GM19372 (cell line): ENCODE measurements around the gene THAP8.

Source experiments
- ATAC-seq: cut with Tn5 transposase; IDR thresholded peaks from one replicate; pipeline ENCODE4 v1.9.1; 2021; ENCODE audit warnings: mild to moderate bottlenecking, low read depth, moderate library complexity; ENCODE audit not compliant: unreplicated experiment

THAP8 gene

GRCh38 chr19:36032251-36033104 is 21.6 kb downstream of the THAP8 start, which contains the start of gene CLIP3:
CLIP3 (minus strand) TSS chr19:36032873; CDS start chr19:36032357, 516 bp downstream.
- ATAC-seq: no peak

- no peak for ATAC-seq
Measured at GRCh38 chr19:36031308-36031707, 22.8 kb downstream of the THAP8 start.

- ATAC-seq: no peak
Measured at GRCh38 chr19:36030264-36031148, 23.6 kb downstream of the THAP8 start.

DNA sequence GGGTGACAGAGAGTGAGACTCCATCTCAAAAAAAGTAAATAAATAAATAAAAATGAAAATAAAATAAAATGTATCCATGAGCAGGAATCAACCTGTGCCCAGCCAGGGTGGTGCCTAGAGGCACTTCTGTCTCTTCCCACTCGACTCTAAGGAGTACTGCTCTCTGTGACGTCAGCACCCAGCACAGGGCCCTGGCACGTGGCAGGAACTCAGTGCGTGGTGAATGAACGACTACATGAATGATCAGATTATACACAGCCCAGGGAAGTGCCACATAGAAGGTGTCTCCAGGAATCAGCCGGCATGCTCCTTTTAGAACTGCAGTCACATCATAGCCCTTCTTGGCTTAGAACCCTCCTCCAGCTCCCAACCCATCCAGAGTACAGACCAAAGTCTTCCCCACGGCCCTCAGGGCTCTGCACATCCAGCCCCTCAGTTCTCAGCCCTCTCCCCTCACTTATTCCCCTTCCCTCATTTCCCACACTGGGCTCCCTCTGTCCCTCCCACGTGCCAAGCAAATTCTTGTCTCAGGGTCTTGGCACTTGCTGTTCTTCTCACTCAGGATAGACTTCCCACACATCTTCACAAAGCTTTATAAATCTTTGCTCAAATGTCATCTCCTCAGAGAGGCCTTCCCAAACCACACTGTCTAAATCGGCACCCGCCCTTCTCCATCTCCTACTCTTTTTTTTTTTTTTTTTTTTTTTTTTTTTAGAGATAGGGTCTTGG is 25.6 kb downstream of the THAP8 start:
- ATAC-seq: no peak

DNA sequence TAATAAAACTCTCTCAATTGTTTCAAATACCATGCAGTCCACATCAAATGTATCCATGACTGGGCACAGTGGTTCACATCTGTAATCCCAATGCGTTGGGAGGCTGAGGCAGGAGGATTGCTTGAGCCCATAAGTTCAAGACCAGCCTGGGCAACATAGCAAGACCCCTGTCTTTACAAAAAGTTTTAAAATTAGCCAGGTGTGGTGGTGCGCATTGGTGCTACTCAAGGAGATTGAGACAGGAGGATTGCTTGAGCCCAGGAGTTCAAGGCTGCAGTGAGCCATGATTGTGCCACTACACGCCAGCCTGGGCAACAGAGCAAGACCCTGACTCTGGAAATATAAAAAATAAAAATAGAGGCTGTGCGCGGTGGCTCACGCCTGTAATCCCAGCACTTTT is 26.4 kb downstream of the THAP8 start:
- no peak for ATAC-seq

DNA sequence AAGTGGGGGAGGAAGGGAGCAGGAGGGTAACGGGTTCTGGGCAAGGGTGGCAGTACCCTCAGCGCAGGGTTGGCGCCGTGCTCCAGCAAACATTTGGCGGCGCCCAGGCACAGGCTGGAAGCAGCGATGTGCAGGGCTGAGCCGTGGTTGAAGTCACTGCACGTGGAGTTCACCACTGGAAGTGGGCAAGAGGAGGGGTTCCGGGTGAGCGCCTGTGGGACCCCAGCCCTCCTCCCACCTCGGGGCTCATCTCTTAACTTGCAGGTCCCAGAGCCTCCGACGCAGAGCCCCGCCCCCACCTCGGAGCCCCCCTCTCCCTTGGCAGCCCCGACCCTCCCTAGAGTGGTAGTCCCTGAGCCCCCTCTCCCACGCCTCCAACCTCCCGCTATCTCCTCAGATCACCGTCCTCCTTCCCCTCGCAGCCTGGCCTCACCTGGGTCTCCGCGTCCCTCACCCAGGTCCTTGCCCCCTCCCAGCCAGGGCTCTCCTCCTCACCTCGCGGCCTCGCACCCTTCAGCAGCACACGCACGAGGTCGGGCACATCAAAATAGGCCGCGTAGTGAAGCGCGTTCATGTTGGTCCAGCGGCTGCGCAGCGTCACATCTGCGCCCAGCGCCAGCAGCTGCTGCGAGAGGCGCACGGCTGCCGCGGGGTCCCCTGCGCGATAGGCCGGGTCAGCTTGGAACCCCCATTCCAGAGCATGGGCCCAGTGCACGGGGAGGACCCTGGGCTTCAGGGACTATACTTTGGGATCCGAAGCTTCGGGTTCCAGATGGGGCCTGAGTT is 27.8 kb downstream of the THAP8 start:
- no peak for ATAC-seq

GRCh38 chr19:36025541-36025940 is 28.5 kb downstream of the THAP8 start:
- no peak for ATAC-seq

DNA sequence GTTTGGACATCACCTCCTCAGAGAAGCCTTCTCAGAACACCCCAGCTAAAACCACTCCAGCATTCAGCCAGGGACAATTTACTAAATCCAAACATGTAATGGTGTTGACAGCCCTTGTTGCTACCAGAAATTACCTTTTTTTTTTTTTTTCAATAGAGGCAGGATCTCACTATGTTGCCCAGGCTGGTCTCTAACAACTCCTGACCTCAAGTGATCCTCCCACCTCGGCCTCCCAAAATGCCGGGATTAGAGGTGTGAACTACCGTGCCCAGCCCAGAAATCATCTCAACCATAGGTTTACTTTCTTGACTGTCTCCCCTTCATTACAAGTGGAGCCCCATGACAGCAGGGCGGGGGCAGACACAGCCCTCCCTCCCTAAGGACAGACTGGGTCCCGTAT is 30.7 kb downstream of the THAP8 start:
- ATAC-seq: no peak

DNA sequence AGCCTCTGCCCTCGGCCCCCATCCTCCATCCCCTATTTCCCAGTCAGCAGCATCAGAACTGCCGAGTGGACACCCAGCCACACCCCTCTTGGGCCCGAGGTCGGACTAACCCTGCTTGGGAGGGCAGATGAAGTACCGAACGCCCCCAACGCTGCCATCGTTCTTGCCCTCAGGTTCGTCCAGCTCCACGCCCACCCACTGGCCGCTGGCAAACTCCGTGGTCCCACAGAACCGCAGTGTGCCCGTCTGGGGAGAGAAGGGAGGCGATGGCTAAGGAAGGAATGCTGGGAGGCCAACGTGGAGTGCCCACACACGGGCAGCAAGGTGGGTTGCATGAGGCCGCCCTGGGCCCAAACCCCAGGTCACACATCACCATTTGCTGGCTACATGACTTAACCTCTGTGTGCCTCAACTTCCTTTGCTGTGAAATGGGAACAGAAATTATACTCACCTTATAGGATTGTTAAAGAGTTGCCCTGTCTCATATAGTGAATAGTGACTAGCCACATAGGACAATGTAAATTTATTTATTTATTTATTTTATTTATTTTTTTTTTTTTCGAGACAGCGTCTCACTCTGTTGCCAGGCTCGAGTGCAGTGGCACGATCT is 34.9 kb downstream of the THAP8 start:
- no peak for ATAC-seq

GRCh38 chr19:36014012-36014924 is 39.8 kb downstream of the THAP8 start, which contains the start of gene ALKBH6:
ALKBH6 (minus strand) TSS chr19:36014213; CDS start chr19:36013397, 816 bp downstream.
- peak; percentile 96 for ATAC-seq

GRCh38 chr19:36013280-36014011 is 40.6 kb downstream of the THAP8 start:
- no peak for ATAC-seq

- no peak for ATAC-seq
Measured at GRCh38 chr19:36010402-36010801, 43.7 kb downstream of the THAP8 start.

DNA sequence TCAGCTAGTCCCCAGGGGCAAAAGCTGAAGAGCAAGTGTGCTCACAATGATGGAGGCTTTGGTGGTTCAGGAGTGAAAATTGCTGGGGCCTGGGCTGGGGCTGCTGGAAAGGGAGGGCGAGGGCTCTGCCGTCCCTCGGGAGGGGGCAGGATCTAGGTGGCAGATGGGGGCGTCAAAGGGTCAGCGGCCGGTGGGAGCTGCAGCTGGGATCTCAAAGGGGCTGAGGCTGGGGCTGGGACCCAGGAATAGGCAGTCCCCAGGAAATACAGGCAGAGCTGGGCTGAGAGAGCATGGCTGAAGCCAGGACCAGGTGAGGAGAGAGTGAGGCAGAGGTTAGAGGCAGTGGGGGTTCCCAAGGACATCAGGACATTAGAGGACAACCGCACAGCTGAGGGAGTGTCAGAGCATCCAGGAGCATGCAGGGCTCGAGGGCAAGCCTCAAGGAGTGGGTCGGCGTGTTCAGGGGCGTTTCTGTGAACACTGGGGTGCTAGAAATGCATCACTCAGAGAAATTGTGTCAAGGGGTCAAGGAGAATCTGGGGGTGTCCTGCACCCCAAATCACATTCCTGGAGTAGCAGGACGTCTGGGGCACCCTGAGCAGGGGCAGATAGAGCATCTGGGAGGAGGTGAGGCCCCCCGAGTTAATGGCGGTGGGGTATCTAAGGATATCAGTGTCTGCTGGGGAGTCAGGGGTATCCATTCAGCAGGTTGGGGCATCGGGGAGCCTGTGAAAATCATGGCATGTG is 44.3 kb downstream of the THAP8 start:
- no peak for ATAC-seq

GRCh38 chr19:36009220-36009619 is 44.9 kb downstream of the THAP8 start:
- no peak for ATAC-seq

DNA sequence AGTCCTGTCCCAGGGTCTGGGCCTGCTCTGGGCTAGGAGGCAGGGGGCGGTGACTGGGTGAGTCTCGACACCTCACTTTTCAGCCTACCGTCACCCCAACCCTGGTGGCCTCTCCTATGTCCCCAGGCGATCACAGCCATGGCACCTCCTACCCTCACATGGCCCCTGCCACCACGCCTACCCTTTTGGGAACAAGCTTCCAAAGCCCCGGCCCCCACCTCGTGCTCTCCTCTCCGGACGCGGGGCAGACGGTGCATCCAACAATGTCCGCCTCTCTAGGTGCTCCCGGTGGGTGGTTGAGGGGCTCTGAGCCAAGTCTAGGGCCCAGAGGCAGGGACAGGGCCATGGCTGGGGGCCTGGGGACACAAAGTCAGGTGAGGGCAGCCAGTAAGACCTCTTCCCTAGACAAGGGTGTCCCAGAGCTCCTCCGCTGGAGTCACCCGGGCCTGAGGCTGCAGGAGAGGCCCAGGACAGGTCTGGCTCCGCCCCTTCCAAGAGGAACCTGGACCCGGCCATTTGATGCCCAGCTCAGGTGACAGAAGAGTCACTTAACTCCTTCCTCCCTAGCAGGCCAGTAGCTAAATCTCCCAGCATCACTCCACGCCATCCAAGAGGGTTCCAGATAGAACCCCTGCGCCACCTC is 45.6 kb downstream of the THAP8 start, which contains the start of gene SYNE4:
SYNE4 (minus strand) TSS at position 478 of the 643 bp plus-strand sequence; CDS start at position 346, 132 bp downstream.
- ATAC-seq: no peak

DNA sequence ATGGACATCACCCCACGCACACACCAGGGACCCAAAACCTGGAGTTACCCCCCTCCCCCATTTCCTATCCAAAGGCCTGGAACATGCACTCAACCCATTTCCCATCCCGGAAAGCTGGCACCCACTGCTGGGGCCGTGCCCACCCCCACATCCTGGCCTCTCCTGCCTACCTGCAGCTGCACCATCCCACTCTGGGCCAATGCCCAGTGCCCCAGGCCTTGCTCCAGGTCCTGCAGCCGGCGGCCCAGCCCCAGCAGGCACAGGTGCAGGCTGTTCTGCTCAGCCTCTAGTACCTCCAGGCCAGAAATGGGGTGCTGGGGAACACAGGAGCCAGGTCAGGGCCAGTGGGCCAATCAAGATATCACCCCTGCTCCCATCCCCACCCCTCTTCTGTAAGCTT is 47.1 kb downstream of the THAP8 start:
- no peak for ATAC-seq
